ENCODE measurements around the gene MSH4.
"Not testable (repeated sequence)": the region's sequence is repeated elsewhere in the genome, so short reads cannot be mapped to it uniquely, and the experiment has no call there.

MSH4 gene

GRCh38 chr1:75796376-75797272 lies at the start of gene MSH4:
MSH4 (plus strand) TSS chr1:75796882; CDS start chr1:75796986, 104 bp downstream.
- no peak for DNase-seq

DNA sequence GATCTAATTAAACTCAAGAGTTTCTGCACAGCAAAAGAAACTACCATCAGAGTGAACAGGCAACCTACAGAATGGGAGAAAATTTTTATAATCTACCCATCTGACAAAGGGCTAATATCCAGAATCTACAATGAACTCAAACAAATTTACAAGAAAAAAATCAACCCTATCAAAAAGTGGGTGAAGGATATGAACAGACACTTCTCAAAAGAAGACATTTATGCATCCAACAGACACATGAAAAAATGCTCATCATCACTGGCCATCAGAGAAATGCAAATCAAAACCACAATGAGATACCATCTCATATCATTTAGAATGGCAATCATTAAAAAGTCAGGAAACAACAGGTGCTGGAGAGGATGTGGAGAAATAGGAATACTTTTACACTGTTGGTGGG lies 39.5 kb upstream of the MSH4 start:
- DNase-seq: not testable (repeated sequence)

DNA sequence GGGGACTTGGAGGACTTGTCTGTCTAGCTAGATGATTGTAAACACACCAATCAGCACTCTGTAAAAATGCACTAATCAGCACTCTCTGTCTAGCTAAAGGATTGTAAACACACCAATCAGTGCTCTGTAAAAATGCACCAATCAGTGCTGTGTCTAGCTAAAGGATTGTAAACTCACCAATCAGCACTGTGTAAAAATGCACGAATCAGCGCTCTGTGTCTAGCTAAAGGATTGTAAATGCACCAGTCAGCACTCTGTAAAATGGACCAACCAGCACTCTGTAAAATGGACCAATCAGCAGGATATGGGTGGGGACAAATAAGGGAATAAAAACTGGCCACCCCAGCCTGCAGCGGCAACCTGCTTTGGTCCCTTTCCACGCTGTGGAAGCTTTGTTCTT lies 38.1 kb upstream of the MSH4 start:
- not testable (repeated sequence) for DNase-seq

GRCh38 chr1:75764057-75764655 lies 32.5 kb upstream of the MSH4 start:
- no peak for DNase-seq

DNA sequence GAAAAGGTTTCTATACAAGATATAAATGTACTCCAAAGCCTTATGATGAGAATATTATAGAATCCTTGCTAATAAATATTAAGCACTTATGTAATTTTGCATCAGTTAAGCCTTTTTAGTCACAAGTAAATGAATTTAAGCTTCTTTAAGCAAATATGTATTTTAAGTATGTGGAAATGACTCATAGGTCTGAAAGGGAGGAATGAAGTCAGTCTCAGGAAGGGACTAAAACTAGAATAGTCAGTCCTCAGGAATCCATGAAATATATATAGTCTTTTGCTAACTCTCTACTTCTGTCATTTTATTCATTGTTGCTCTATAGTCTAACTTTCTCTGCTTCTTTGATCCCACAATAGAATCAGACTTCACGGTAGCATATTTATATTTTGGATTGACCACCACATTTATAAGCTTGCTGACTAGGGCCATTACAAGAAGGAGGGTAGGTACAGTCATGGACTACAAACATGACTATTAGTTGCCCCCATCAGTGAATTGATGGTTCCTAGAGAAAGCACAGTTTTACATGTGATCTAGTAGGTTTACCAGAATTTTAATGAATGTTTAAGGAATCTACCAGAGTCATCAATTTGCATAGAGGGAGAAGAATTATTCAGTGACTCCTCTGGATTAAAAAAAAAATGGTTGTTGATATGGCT lies 30.9 kb upstream of the MSH4 start:
- DNase-seq: no peak

GRCh38 chr1:75768016-75768415 lies 28.7 kb upstream of the MSH4 start:
- no peak for DNase-seq

- no peak for DNase-seq
Observed at GRCh38 chr1:75770761-75771160, 25.9 kb upstream of the MSH4 start.

DNA sequence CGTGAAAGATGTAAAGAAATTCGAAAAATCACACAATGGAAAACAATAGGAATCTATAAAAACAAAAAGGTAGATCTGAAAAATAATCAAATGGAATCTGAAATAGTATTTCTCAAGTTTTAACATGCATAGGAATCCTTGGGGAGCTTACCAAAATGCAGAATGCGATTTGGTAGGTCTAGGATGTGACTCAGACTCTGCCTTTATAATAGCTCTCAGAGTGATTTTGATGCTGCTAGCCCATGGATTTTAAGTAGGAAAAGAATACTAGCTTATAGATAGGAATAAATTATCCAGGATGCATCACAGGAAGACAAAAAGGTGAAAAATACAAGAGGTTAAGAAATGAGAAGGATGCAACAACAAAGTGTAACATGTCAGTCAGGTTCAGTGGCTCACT lies 24.7 kb upstream of the MSH4 start:
- DNase-seq: no peak

- DNase-seq: not testable (repeated sequence)
Observed at GRCh38 chr1:75777812-75778211, 18.9 kb upstream of the MSH4 start.

GRCh38 chr1:75778694-75779093 lies 18.0 kb upstream of the MSH4 start:
- not testable (repeated sequence) for DNase-seq

DNA sequence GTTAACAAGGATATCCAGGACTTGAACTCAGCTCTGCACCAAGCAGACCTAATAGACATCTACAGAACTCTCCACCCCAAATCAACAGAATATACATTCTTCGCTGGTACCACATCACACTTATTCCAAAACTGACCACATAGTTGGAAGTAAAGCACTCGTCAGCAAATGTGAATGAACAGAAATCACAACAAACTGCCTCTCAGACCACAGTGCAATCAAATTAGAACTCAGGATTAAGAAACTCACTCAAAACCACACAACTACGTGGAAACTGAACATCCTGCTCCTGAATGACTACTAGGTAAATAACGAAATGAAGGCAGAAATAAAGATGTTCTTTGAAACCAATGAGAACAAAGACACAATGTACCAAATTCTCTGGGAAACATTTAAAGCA lies 16.5 kb upstream of the MSH4 start:
- not testable (repeated sequence) for DNase-seq

DNA sequence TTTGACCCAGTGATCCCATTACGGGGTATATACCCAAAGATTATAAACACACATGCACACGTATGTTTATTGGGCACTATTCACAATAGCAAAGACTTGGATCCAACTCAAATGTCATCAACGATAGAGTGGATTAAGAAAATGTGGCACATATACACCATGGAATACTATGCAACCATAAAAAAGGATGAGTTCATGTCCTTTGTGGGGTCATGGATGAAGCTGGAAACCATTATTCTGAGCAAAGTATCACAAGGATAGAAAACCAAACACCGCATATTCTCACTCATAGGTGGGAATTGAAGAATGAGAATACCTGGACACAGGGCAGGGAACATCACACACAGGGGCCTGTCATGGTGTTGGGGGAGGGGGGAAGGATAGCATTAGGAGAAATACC lies 12.8 kb upstream of the MSH4 start:
- not testable (repeated sequence) for DNase-seq

DNA sequence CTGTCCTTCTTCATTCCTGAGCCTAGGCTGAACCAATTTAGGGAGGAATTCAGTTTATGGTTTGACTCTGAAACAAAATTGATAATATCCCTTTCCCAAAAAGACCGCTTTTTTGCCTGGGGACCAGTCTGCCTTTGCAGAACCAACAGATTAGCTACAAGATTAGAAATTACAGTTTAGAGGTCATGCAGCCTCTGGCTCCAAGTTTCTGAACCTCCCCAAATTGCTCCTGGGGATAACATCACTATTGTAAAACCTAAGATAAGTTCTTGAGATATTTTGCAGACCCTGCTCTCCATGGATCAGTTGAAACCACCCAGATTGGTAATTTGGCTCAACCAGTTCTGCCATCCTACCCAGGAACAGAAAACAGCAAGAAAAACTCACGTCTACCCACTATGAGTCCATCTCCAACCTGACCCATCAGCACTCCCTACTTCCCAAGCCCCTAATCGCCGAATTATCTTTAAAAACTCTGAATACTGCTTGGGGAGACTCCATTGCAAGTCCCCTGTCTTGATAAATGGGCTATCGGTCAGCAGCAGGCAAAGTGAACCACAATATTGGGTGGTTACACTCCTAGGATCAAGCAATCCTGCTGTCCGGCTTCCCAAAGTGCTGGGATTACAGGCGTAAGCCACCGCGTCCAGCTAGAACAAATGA lies 11.2 kb upstream of the MSH4 start:
- no peak for DNase-seq

- DNase-seq: peak; percentile 96
Observed at GRCh38 chr1:75785983-75786853, 10.5 kb upstream of the MSH4 start, which contains the start of gene RABGGTB. RABGGTB (plus strand) TSS chr1:75786256; CDS start chr1:75786272, 16 bp downstream.

DNA sequence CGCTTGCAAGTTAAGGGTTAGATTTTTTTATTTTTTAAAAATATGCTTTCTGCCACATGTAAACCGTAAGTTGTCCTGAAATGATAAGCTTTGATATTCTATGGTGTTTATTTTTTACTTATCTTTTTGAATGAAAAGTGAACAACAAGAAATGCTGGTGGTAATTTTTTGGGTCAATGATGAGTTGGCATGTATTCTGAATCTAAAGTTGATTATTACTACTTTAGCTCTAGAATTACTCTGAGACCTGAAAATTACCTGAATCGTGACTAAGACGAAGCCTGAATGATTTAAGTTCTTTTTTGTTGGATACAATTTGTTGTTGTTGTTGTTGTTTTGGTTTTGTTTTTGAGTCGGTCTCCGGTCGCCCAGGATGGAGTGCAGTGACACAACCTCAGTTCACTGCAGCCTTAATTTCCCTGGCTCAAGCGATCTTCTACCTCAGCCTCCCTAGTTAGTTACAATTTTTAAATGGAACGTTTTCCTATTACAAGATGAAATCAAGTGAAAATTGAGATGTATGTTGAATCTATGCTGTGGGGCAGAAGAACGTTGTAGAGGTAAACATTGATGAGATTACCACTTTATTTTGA lies 9.7 kb upstream of the MSH4 start:
- peak; percentile 5 for DNase-seq

- DNase-seq: peak; percentile 5
Observed at GRCh38 chr1:75787524-75787923, 9.2 kb upstream of the MSH4 start.

- no peak for DNase-seq
Observed at GRCh38 chr1:75789988-75790387, 6.7 kb upstream of the MSH4 start.

DNA sequence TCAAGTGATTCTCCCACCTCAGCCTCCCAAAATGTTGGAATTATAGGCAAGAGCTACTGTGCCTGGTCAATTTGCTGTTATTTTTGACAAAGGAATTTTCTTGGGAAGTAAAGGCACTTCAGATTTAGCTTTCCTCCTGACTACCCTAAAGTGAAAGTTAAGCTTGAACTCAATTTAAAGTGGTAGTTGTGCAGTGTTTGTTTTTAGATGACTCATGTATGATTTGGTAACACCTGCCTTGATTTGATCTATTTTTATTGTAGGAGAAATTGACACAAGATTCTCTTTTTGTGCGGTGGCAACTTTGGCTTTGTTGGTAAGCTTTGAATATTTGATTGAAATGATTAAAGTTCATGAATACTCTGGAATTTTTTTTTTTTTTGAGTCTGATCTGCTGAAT lies 5.7 kb upstream of the MSH4 start:
- DNase-seq: peak; percentile 40

- no peak for DNase-seq
Observed at GRCh38 chr1:75792091-75792490, 4.6 kb upstream of the MSH4 start.

DNA sequence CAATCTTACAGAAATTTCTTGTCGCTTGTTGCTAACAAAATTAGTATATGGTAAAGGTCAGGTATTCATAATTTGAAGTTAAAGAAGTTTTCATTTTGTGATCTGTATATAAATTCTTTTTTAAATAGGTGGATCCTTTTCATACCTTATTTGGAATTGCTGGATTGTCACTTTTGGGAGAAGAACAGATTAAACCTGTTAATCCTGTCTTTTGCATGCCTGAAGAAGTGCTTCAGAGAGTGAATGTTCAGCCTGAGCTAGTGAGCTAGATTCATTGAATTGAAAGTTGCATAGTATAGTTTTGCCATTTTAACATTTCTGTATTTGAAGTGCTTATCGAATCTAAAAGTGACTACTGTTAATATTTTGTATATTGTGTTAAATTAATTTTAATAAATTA lies 2.3 kb upstream of the MSH4 start:
- no peak for DNase-seq

DNA sequence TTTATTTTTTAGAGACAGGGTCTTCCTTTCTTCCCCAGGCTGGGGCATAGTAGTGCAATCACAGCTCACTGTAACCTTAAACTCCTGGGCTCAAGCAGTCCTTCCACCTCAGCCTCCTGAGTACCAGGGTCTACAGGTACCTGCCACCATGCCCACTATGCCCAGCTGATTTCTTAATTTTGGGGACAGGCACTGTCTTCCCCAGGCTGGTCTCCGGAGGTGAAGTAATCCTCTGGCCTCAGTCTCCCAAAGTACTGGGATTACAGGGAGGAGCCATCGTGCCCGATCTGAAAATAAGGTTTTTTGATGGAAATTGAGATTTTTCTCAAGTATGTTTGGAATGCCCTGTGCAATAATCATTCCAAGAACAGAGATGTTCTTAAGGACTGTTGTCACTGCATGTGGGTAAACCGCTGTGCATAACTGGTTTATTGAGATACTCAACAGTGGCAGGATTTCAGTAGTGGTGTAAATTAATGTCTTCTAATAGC lies 934 bp upstream of the MSH4 start:
- no peak for DNase-seq

DNA sequence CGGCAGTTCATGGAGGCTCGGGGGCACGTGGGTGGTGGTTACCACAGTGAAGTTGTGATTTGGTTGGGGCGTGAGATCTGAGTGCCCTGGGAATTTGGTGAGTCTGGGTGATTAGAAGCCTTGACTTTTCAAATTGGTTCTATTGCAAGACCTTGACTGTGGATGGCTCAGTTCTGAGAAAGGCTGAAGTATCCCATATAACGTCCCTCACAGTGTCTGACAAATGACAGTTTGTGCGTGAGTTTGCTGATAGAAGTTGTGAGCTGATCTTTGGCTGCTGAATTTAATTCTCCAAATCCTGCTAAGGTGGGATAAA lies 549 bp downstream of the MSH4 start:
- no peak for DNase-seq

Measured in CD4-positive, alpha-beta T cell treated with Interleukin-4 for 4 hours (primary cell).